ENCODE measurements around the gene PNPO. TPM values are rescaled to one million over a fixed set of nuclear protein-coding genes. Genes with fewer than 3 reads are reported as not detected.

The PNPO gene
- total RNA-seq, 2 donors from 2014 or later = 18.4 to 30.1 TPM

DNA sequence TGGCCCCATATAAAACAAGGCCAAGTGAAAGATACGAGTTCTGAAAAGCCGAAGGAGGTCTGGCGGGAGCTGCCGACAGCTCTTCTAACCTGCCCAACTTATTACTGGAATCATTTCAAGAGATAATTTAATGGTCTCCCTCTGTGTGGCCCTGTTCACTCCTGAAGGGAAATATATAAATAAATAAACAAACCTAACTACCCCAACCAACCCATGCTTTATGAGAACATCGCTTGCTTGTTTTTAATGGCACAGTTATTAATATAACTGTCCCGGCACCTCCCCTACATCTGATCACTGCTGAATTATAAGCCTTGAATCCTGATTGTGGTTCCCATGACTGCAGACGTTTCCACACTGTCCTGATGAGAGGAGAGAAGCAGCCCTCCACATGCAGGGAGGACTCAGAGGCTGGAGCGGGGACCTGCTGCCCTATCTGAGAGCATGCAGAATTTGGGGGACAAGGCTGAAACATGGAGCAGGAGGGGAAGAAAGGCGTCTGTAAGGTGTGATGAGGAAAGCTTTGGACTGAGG is 51.7 kb downstream of the PNPO start:
- no peak overlapping the region for H3K4me3 Mint-ChIP-seq
- H3K27ac Mint-ChIP-seq = no peak overlapping the region

DNA sequence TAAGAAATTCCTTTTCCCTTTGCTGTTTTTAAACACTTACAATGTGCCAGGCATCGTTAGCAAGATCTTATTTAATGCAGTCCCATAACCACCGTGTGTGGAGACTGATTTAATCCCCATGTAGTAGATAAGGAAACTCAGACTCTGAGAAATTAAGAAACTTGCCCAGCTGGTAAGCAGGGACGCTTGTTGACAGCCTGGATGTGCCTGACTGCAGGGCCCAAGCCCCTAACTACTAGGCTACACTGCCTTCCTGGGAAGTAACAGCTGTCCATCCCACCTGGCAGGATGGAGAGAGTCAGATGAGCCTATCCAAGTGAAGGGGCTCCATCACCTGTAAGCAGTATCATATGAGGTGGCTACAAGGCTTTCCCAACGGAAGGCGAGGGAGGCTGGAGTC is 52.6 kb downstream of the PNPO start:
- no peak overlapping the region for H3K4me3 Mint-ChIP-seq
- H3K27me3 Mint-ChIP-seq (ENCODE audit: low read depth) = no peaks in the 10 kb centered on the region
- DNase-seq (no peak), ATAC-seq (replicated peaks in 1 of 2) (no peak)
- no peaks in the 10 kb centered on the region for H3K4me1 Mint-ChIP-seq (ENCODE audit: low read depth)
- no peaks in the 10 kb centered on the region for H3K36me3 Mint-ChIP-seq (ENCODE audit: insufficient read depth in 2 of 2)
- no peak overlapping the region for H3K27ac Mint-ChIP-seq
- no peaks in the 10 kb centered on the region for H3K9me3 Mint-ChIP-seq

More for the DNA sequence above, 51.7 kb downstream of the PNPO start:
- Mint-ChIP-seq H3K27me3 (ENCODE audit: low read depth) (no peaks in the 10 kb centered on the region), H3K36me3 (ENCODE audit: insufficient read depth in 2 of 2) (no peaks in the 10 kb centered on the region), H3K9me3 (no peaks in the 10 kb centered on the region), H3K4me1 (ENCODE audit: low read depth) (no peaks in the 10 kb centered on the region)
- no peak for DNase-seq
- ATAC-seq (replicated peaks in 1 of 2) = no peak

DNA sequence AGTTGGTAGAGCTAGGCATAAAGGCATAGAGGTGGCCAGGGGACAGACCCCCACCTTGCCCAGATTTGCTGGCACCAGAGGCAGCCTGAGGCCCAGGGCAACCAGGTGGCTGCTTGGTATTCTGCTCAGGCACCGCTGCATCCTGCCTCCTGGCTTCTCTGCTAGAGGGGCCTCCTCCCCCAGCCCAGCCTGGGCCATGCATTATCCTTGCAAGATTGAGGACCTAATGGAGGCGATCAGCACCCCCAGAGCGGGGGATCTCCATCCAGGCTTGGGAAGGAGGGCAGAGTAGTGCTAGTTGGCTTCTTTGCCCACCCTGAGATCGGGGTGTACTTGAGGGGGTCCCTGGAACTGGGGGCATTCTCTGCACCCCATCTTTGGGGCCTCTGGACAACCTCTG is 53.4 kb downstream of the PNPO start:
- H3K9me3 Mint-ChIP-seq = no peaks in the 10 kb centered on the region

DNA sequence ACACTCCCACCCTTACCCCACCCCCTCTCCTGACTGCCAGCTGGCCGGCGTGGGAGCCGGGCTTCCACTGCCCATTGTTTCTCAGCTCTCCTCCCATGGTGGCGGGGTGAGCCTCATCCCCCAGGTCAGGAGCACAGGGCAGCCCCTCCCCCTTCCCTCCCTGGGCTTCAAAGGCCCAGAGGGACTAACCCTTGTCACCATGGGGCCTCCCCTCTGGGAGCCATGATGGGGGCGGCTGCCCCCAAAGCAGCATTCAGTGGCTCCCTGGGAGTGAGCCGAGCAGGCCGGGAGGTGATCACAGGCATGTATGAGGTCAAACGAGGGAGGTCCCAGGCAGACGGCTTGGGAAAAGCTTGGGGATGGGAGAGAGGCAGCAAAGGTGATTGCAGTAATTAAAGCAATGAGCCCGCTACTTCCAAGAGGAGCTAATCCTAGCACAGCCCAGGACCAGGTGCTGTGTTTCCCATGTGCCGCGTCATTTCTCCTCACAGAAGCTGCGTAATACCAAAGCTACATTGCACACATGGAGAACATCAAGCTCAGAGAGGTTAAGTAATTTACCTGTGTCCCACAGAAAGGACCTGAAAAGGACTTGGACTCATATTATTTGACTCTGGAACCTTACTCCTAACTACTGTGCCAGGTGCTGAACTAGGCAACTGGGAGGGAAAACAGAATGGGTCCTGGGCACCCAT is 54.0 kb downstream of the PNPO start:
- Mint-ChIP-seq H3K27me3 (ENCODE audit: low read depth) (no peaks in the 10 kb centered on the region), H3K27ac (no peak overlapping the region), H3K4me1 (ENCODE audit: low read depth) (no peaks in the 10 kb centered on the region), H3K9me3 (no peaks in the 10 kb centered on the region), H3K4me3 (no peak overlapping the region), H3K36me3 (ENCODE audit: insufficient read depth in 2 of 2) (no peaks in the 10 kb centered on the region)
- ATAC-seq (replicated peaks in 1 of 2) (no peak), DNase-seq (no peak)

More for the DNA sequence above, 53.4 kb downstream of the PNPO start:
- Mint-ChIP-seq H3K4me1 (ENCODE audit: low read depth) (no peaks in the 10 kb centered on the region), H3K27me3 (ENCODE audit: low read depth) (no peaks in the 10 kb centered on the region), H3K27ac (no peak overlapping the region), H3K36me3 (ENCODE audit: insufficient read depth in 2 of 2) (no peaks in the 10 kb centered on the region), H3K4me3 (no peak overlapping the region)
- no peak for DNase-seq
- ATAC-seq (replicated peaks in 1 of 2) = no peak

DNA sequence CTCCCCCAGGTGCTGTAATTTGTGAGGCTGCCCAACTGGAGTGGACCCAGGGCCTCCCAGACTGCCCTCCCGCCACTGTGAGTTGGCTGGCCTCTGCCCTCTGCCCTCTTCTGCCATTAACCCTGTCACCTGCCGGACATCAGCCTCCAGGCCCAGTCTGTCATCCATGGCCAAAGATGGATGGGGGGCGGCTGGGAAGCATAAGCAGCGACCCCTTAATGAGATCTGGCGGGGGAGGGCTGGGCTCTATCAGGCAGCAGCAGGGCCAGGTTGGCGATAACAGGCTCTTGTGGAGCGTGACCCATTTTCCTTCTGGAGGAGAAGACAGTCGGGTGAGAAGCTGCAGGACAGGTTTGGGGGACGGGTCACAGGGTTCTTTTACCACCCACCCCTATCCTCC is 54.8 kb downstream of the PNPO start:
- no peak overlapping the region for H3K27ac Mint-ChIP-seq
- no peaks in the 10 kb centered on the region for H3K4me1 Mint-ChIP-seq (ENCODE audit: low read depth)

DNA sequence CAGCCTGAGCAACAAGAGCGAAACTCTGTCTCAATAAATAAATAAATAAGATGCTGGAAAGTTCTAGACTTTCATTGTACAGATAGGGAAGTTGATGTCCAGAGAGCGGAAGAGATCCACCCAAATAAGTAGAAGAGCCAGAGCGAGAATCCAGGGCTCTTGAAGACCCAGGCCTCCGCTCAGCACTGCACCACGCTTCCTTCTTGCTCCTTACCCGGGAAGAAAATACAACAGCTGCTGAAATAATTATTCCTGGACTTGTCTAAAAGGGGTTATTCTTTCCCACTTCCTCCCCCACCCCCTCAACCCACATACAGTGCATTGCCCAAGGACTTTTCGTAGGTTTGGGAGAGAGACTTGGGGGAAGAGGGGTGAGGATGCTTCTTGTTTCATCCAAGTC is 56.2 kb downstream of the PNPO start:
- Mint-ChIP-seq H3K9me3 (no peaks in the 10 kb centered on the region), H3K4me1 (ENCODE audit: low read depth) (peaks cover under 1% of the 10 kb centered on the region), H3K36me3 (ENCODE audit: insufficient read depth in 2 of 2) (no peaks in the 10 kb centered on the region), H3K4me3 (no peak overlapping the region), H3K27me3 (ENCODE audit: low read depth) (peaks cover 4% of the 10 kb centered on the region), H3K27ac (no peak overlapping the region)
- no peak for ATAC-seq (replicated peaks in 1 of 2)
- no peak for DNase-seq

More for the DNA sequence above, 54.8 kb downstream of the PNPO start:
- Mint-ChIP-seq H3K9me3 (no peaks in the 10 kb centered on the region), H3K4me3 (no peak overlapping the region), H3K27me3 (ENCODE audit: low read depth) (no peaks in the 10 kb centered on the region), H3K36me3 (ENCODE audit: insufficient read depth in 2 of 2) (no peaks in the 10 kb centered on the region)
- DNase-seq = no peak
- ATAC-seq (replicated peaks in 1 of 2) = no peak

DNA sequence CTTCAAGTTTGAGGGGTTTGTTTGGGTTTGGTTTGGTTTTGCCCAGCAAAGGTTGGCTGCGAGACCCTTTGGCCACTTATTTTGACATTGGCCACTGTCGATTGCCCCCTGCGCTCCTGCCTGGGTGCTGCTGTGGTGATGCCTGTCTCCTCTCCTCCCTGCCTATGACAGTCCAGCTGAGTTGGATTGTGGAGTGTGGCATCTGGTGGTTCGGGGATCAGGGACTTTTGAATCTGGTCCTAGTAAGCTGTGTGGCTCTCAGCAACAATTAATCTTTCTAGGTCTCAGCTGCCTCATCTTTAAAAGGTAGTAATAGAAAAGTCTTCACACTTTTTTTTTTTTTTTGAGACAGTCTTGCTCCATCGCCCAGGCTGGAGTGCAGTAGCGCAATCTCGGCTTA is 56.7 kb downstream of the PNPO start:
- no peaks in the 10 kb centered on the region for H3K36me3 Mint-ChIP-seq (ENCODE audit: insufficient read depth in 2 of 2)
- ATAC-seq (replicated peaks in 1 of 2) (no peak), DNase-seq (no peak)
- H3K4me1 Mint-ChIP-seq (ENCODE audit: low read depth) = peaks cover 4% of the 10 kb centered on the region
- no peak overlapping the region for H3K27ac Mint-ChIP-seq
- no peak overlapping the region for H3K4me3 Mint-ChIP-seq
- H3K9me3 Mint-ChIP-seq = no peaks in the 10 kb centered on the region
- peaks cover 9% of the 10 kb centered on the region for H3K27me3 Mint-ChIP-seq (ENCODE audit: low read depth)

Other genes with a start within 250 kb of the PNPO start
- 10 to 100 TPM; 24.2 to 28.7 TPM for gene TBKBP1, start 247.4 kb upstream of the PNPO start, total RNA-seq
- gene TBX21, start 208.3 kb upstream of the PNPO start, total RNA-seq = 10 to 100 TPM; 27.9 to 45.5 TPM
- gene OSBPL7, start 119.8 kb upstream of the PNPO start, total RNA-seq = 10 to 100 TPM; 23.9 to 24.9 TPM
- gene MRPL10, start 110.0 kb upstream of the PNPO start, total RNA-seq = 10 to 100 TPM; 81.7 to 83.5 TPM
- gene LRRC46, start 109.9 kb upstream of the PNPO start, total RNA-seq = under 1 TPM; 0.46 to 0.83 TPM
- 10 to 100 TPM; 16.1 to 17.6 TPM for gene SCRN2, start 100.3 kb upstream of the PNPO start, total RNA-seq
- gene SP6, start 90.4 kb upstream of the PNPO start, total RNA-seq = under 1 TPM; 0.12 to 0.28 TPM
- 10 to 100 TPM; 27.6 to 33.5 TPM for gene SP2, start 45.3 kb upstream of the PNPO start, total RNA-seq
- gene PRR15L, start 16.3 kb downstream of the PNPO start, total RNA-seq = not detected
- 100 to 1,000 TPM; 232 to 255 TPM for gene CDK5RAP3, start 29.5 kb downstream of the PNPO start, total RNA-seq
- 10 to 100 TPM; 11.7 to 14.2 TPM for gene COPZ2, start 96.2 kb downstream of the PNPO start, total RNA-seq
- gene NFE2L1, start 106.8 kb downstream of the PNPO start, total RNA-seq = 100 to 1,000 TPM; 214 to 237 TPM
- 10 to 100 TPM; 47.0 to 62.3 TPM for gene CBX1, start 159.9 kb downstream of the PNPO start, total RNA-seq
- 10 to 100 TPM; 30.5 to 30.6 TPM for gene SNX11, start 166.2 kb downstream of the PNPO start, total RNA-seq